BE2C (cell line): ENCODE measurements around the gene CDK7.

Experiments
- DNase-seq: peaks from one replicate; pipeline ENCODE4 v3.0.0-alpha.2; 2020
- H3K27me3 ChIP-seq: fragments of 250-450 bp; sonication (Bioruptor Pico); 2 replicates; pipeline ENCODE4 v1.5.1; 2020; ENCODE audit warnings: mild to moderate bottlenecking
- H3K36me3 ChIP-seq: fragments of 250-450 bp; sonication (Bioruptor Pico); 2 replicates; pipeline ENCODE4 v1.5.1; 2020; ENCODE audit warnings: mild to moderate bottlenecking
- H3K4me1 ChIP-seq: fragments of 250-450 bp; sonication (Bioruptor Pico); 2 replicates; pipeline ENCODE4 v1.5.1; 2020
- H3K4me3 ChIP-seq: 2 replicates; pipeline ENCODE4 v1.5.1; 2011; ENCODE audit warnings: low read depth, low read length
- H3K9me3 ChIP-seq: fragments of 250-450 bp; sonication (Bioruptor Pico); 2 replicates; pipeline ENCODE4 v1.5.1; 2020
- TF ChIP-seq, protein P1 (sequence below): IDR thresholded peaks from 2 replicates; pipeline ENCODE4 v1.5.1; 2012; ENCODE audit warnings: mild to moderate bottlenecking, low read depth, low read length

CDK7 gene

DNA sequence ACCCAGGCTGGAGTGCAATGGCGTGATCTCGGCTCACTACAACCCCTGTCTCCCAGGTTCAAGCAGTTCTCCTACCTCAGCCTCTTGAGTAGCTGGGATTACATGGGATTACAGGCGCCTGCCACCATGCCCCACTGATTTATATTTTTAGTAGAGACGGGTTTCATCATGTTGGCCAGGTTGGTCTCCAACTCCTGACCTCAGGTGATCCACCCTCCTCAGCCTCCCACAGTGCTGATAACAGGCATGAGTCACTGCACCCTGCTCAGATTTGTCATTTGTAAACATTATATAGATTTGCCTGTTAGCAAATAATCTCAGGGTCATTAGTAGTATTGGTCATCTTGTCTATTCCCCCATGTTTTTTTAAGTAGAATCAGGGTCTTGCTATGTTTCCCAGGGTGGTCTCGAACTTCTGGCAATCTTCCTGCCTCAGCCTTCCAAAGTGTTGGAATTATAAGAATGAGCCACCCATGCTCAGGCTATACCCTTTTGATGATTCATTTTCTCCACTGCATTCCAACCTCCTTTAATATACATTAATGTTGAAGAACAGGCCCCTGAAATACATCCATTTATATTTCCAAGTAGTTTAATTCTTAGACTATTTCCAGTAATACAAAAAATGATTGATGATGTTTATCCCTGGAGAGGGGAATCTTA lies 28.0 kb upstream of the CDK7 start:
- DNase-seq: no peak
- Histone ChIP-seq H3K36me3 (peaks cover 17% of the 10 kb centered on the region), H3K4me3 (no peak overlapping the region), H3K4me1 (no peaks in the 10 kb centered on the region), H3K27me3 (no peaks in the 10 kb centered on the region), H3K9me3 (no peaks in the 10 kb centered on the region)
- TF ChIP-seq, protein P1, sequence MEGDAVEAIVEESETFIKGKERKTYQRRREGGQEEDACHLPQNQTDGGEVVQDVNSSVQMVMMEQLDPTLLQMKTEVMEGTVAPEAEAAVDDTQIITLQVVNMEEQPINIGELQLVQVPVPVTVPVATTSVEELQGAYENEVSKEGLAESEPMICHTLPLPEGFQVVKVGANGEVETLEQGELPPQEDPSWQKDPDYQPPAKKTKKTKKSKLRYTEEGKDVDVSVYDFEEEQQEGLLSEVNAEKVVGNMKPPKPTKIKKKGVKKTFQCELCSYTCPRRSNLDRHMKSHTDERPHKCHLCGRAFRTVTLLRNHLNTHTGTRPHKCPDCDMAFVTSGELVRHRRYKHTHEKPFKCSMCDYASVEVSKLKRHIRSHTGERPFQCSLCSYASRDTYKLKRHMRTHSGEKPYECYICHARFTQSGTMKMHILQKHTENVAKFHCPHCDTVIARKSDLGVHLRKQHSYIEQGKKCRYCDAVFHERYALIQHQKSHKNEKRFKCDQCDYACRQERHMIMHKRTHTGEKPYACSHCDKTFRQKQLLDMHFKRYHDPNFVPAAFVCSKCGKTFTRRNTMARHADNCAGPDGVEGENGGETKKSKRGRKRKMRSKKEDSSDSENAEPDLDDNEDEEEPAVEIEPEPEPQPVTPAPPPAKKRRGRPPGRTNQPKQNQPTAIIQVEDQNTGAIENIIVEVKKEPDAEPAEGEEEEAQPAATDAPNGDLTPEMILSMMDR: no peak

DNA sequence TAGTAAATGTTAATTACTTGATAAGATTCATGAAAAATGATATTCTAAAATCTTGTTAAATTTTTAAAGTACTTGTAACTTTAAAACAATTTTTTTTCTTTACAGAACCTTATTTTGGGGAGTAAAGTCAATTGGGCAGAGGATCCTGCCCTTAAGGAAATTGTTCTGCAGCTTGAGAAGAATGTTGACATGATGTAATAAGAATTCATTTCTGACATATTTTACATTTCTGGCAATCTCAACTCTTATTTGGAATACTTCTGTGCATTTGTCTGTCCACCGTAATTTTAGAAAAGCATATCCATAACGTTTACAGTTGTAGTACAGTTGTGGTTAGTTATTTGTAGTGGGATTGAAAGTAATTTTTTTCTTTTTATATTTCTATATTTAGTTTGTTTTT lies 25.1 kb upstream of the CDK7 start:
- Histone ChIP-seq H3K4me3 (no peak overlapping the region), H3K36me3 (peaks cover 6% of the 10 kb centered on the region), H3K27me3 (no peaks in the 10 kb centered on the region), H3K9me3 (no peaks in the 10 kb centered on the region), H3K4me1 (no peaks in the 10 kb centered on the region)
- no peak for DNase-seq
- TF ChIP-seq, protein P1: no peak

DNA sequence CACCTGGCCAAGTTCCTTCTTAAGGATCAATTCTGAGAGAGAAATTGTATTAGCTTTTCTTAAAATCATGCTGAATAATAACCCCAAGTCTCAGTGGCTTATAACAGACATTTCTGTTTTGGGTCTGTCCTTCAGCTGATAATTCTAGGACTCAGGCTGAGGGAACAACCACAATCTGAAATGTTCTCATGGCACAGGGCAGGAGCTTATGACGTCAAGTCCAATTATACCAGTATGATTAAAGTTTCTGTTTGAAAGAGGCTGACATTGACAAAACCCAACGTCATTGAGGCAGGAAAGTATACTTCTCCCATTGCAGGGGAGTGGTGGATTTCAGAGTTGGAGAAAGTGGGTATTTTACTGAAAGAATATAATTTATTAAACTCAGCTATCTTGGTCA lies 23.5 kb upstream of the CDK7 start:
- no peaks in the 10 kb centered on the region for H3K27me3 ChIP-seq
- no peak for DNase-seq
- TF ChIP-seq, protein P1: no peak
- H3K4me3 ChIP-seq: no peak overlapping the region
- peaks cover 6% of the 10 kb centered on the region for H3K36me3 ChIP-seq
- H3K9me3 ChIP-seq: no peaks in the 10 kb centered on the region
- no peaks in the 10 kb centered on the region for H3K4me1 ChIP-seq

DNA sequence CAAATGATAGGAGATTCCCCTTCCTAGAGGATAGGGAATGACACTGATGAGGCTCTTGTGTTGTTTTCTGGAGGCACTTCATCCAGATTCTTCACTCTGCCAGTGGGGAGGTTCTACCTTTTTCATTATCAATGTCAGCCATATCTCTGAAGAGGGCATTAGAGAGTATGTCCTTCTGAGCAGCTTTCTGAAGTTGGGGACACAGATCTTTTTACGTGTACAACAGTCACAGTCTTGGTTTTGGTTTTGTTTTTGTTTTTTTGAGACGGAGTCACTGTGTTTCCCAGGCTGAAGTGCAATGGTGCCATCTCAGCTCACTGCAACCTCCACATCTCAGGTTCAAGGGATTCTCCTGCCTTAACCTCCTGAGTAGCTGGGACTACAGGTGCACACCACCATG lies 22.7 kb upstream of the CDK7 start:
- Histone ChIP-seq H3K4me3 (no peak overlapping the region), H3K4me1 (peaks cover 2% of the 10 kb centered on the region; the same call in 1 of the 2 replicates), H3K9me3 (no peaks in the 10 kb centered on the region), H3K36me3 (peaks cover 3% of the 10 kb centered on the region; the same call in 1 of the 2 replicates), H3K27me3 (no peaks in the 10 kb centered on the region)
- TF ChIP-seq, protein P1: no peak
- DNase-seq: no peak

DNA sequence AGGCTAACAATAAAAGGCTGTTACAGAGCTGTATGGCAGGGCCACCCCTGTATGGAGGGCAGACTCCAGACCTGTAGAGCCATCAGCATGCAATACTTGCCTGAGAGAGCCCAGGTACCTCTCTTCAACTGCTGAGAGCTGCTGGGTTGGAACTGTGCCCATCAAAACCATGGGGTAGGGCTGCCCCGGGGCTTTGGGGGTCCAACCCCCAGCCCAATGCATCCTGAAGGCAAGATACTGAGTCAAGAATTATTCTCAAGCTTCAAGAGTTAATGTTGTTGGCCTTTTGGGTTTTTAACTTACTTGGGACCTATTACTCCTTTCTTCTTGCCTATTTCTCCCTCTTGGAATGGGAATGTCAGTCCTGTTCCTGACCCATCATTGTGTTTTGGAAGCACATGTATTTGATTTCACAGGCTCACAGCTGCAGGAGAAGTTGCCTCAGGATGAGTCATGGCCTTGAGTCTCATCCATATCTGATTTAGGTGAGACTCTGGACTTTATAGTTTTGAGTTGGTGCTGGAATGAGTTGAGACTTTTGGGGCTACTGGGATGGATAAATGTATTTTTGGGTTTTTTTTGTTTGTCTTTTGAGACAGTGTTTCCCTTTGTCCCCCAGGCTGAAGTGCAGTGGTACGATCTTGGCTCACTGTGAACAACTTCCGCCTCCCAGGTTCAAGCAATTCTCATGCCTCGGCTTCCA lies 21.0 kb upstream of the CDK7 start:
- H3K4me1 ChIP-seq: peaks cover 4% of the 10 kb centered on the region; the same call in 1 of the 2 replicates
- H3K4me3 ChIP-seq: no peak overlapping the region
- no peaks in the 10 kb centered on the region for H3K9me3 ChIP-seq
- no peaks in the 10 kb centered on the region for H3K27me3 ChIP-seq
- H3K36me3 ChIP-seq: peaks cover 3% of the 10 kb centered on the region; the same call in 1 of the 2 replicates
- peak; percentile 14 for DNase-seq
- TF ChIP-seq, protein P1: no peak

DNA sequence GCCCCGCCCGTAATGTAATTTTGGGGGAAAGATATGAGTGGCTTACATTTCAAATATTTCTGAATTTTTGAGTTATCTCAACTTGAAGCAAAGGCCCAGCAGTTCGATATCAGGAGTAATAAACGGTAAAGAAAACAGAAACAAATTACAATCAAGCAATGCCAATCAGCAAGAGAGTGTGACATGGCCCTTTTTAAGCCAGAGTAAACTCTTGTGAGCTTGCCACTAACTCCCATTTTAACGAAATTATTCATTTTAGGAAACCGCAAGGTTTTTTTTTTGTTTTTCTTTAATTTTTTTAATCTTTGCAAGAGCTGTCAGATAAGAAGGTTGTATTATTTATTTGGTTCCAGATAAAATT lies 17.6 kb upstream of the CDK7 start:
- Histone ChIP-seq H3K36me3 (no peaks in the 10 kb centered on the region), H3K9me3 (no peaks in the 10 kb centered on the region), H3K4me1 (peaks cover 4% of the 10 kb centered on the region; the same call in 1 of the 2 replicates), H3K27me3 (no peaks in the 10 kb centered on the region), H3K4me3 (peak overlapping the region; percentile 98)
- TF ChIP-seq, protein P1: no peak
- no peak for DNase-seq
